CD14-positive monocyte (primary cell): ENCODE data around the gene MYRFL. TPM values are rescaled to one million over a fixed set of nuclear protein-coding genes. Genes with fewer than 3 reads are reported as not detected.

ENCODE experiments used
- DNase-seq, 3 donors: peaks; one replicate each; pipeline ENCODE4 v3.0.0-alpha.2; 2011 to 2022
- H2AFZ ChIP-seq: 2 replicates; pipeline ENCODE4 v1.6.0; 2012; ENCODE audit warnings: mild to moderate bottlenecking, low read depth, low read length, inconsistent platforms; ENCODE audit not compliant: insufficient read depth, poor library complexity, severe bottlenecking
- H3K27ac ChIP-seq, 2 donors: 1 replicate in 1 of 2; 2 replicates in 1 of 2; pipeline ENCODE4 v1.5.1; 2012 to 2013; ENCODE audit warnings: low read length in 2 of 2, control low read depth in 1 of 2, inconsistent platforms in 1 of 2, low read depth in 1 of 2, mild to moderate bottlenecking in 1 of 2
- H3K27me3 ChIP-seq, 2 donors: one replicate each; pipeline versions ENCODE4 v1.6.0 to v1.6.1; 2011 to 2013; ENCODE audit warnings: low read length in 2 of 2; ENCODE audit not compliant: control insufficient read depth in 2 of 2, insufficient read depth in 2 of 2
- H3K36me3 ChIP-seq, 2 donors: replicated peaks in 1 of 2; 1 replicate in 1 of 2; 2 replicates in 1 of 2; pipeline versions ENCODE4 v1.5.1 to v1.6.1; 2012 to 2013; ENCODE audit warnings: low read length in 2 of 2, control low read depth in 1 of 2, inconsistent platforms in 1 of 2, mild to moderate bottlenecking in 1 of 2; ENCODE audit not compliant: insufficient read depth in 2 of 2, control insufficient read depth in 1 of 2
- H3K4me1 ChIP-seq, 2 donors: 1 replicate in 1 of 2; 2 replicates in 1 of 2; pipeline versions ENCODE4 v1.5.1 to v1.6.1; 2012 to 2013; ENCODE audit warnings: low read length in 2 of 2, control low read depth in 1 of 2, inconsistent platforms in 1 of 2, mild to moderate bottlenecking in 1 of 2, moderate library complexity in 1 of 2; ENCODE audit not compliant: insufficient read depth in 2 of 2, control insufficient read depth in 1 of 2
- H3K4me2 ChIP-seq: replicated peaks from 2 replicates; pipeline ENCODE3; 2012; ENCODE audit warnings: low read length, moderate library complexity, mild to moderate bottlenecking; ENCODE audit not compliant: poor library complexity, severe bottlenecking; ENCODE audit errors: extremely low read depth
- H3K4me3 ChIP-seq, 3 experiments: fragments of 200-600 bp in 1 of 3; sonication (generic) in 1 of 3; replicated peaks in 1 of 3; 1 replicate in 2 of 3; 2 replicates in 1 of 3; pipeline ENCODE4 v1.5.1; 2011 to 2013; ENCODE audit warnings: low read length in 3 of 3, mild to moderate bottlenecking in 3 of 3, control low read depth in 2 of 3, low read depth in 2 of 3, inconsistent platforms in 1 of 3, moderate library complexity in 1 of 3
- H3K79me2 ChIP-seq: 2 replicates; pipeline ENCODE4 v1.6.0; 2012; ENCODE audit warnings: mild to moderate bottlenecking, control low read depth, inconsistent platforms, low read length, moderate library complexity; ENCODE audit not compliant: insufficient read depth
- H3K9ac ChIP-seq: 2 replicates; pipeline ENCODE4 v1.6.0; 2017; ENCODE audit warnings: low read length, mild to moderate bottlenecking; ENCODE audit not compliant: insufficient read depth, poor library complexity, severe bottlenecking
- H3K9me3 ChIP-seq, 2 donors: replicated peaks in 1 of 2; 1 replicate in 1 of 2; 2 replicates in 1 of 2; pipeline versions ENCODE4 v1.5.1 to v1.6.1; 2012 to 2013; ENCODE audit warnings: low read length in 2 of 2, control low read depth in 1 of 2; ENCODE audit not compliant: control insufficient read depth in 1 of 2, insufficient read depth in 1 of 2
- H4K20me1 ChIP-seq: 2 replicates; pipeline ENCODE4 v1.6.0; 2012; ENCODE audit warnings: mild to moderate bottlenecking, low read length, control low read depth, moderate library complexity; ENCODE audit not compliant: insufficient read depth
- H3K27ac Mint-ChIP-seq, 7 donors: one replicate each; pipeline ENCODE4 v1.8.0; 2020; ENCODE audit warnings: mild to moderate bottlenecking in 7 of 7, mixed read lengths in 7 of 7, moderate library complexity in 6 of 7, inconsistent platforms in 2 of 7
- H3K27me3 Mint-ChIP-seq, 3 donors: one replicate each; pipeline ENCODE4 v1.8.0; 2021 to 2022; ENCODE audit warnings: low read depth in 3 of 3, mild to moderate bottlenecking in 3 of 3, mixed read lengths in 3 of 3, moderate library complexity in 3 of 3, inconsistent platforms in 1 of 3
- H3K36me3 Mint-ChIP-seq, 2 donors: one replicate each; pipeline ENCODE4 v1.8.0; 2020; ENCODE audit warnings: mixed read lengths in 2 of 2, inconsistent platforms in 1 of 2, mild to moderate bottlenecking in 1 of 2
- H3K4me1 Mint-ChIP-seq: one replicate; pipeline ENCODE4 v1.8.0; 2020; ENCODE audit warnings: mild to moderate bottlenecking, mixed read lengths
- H3K4me3 Mint-ChIP-seq, 2 donors: one replicate each; pipeline ENCODE4 v1.8.0; 2020; ENCODE audit warnings: mild to moderate bottlenecking in 2 of 2, mixed read lengths in 2 of 2, moderate library complexity in 1 of 2
- H3K9me3 Mint-ChIP-seq, 7 donors: one replicate each; pipeline ENCODE4 v1.8.0; 2020 to 2022; ENCODE audit warnings: mixed read lengths in 7 of 7, mild to moderate bottlenecking in 6 of 7, moderate library complexity in 6 of 7, inconsistent platforms in 2 of 7
- WGBS: methylation state at CpG from one replicate; pipeline ENCODE4 v1.1.5; 2013; ENCODE audit warnings: missing lambda C conversion rate; ENCODE audit not compliant: insufficient coverage; 5-methylcytosine and 5-hydroxymethylcytosine counted together
- intact Hi-C, 2 donors: fragments of 100-400 bp; cut with micrococcal nuclease; formaldehyde crosslinking; loops; one replicate each; pipeline versions ENCODE4 v1.15.0 to v1.15.1; 2023
- polyA plus RNA-seq, 3 donors: library from polyadenylated mRNA; depleted of rRNA in 1 of 3; unstranded in 2 of 3; stranded (reverse) in 1 of 3; fragments of 300-500 nt in 2 of 3; fragments of >200 nt in 1 of 3; fragmentation: Illumina TruSeq in 2 of 3; gene quantifications; 1 replicate in 2 of 3; 2 replicates in 1 of 3; pipeline ENCODE4 v1.2.3, GENCODE V29; 2012 to 2021
- TF ChIP-seq, protein P1 (sequence below): fragments of 200-600 bp; IDR thresholded peaks from one replicate; pipeline ENCODE4 v1.8.0; 2022; ENCODE audit warnings: antibody characterized with exemption, mild to moderate bottlenecking

The MYRFL gene
- polyA plus RNA-seq, 3 donors: not detected

- Mint-ChIP-seq H3K27me3 (peaks cover 0 to 5% (median 0%) of the 10 kb centered on the region in 3 donors), H3K36me3 (no peaks in the 10 kb centered on the region), H3K27ac (no peak overlapping the region), H3K4me1 (no peaks in the 10 kb centered on the region), H3K9me3 (no peaks in the 10 kb centered on the region), H3K4me3 (no peak overlapping the region)
- H3K79me2 ChIP-seq: no peaks in the 10 kb centered on the region
- H3K9ac ChIP-seq: no peak overlapping the region
- no peaks in the 10 kb centered on the region for H3K9me3 ChIP-seq
- no peak overlapping the region for H3K27ac ChIP-seq
- whole genome bisulfite sequencing: 93% methylated on average over 4 of the region's 4 CpGs
- no peaks in the 10 kb centered on the region for H3K4me1 ChIP-seq
- H3K4me2 ChIP-seq: no peak overlapping the region
- no peaks in the 10 kb centered on the region for H3K36me3 ChIP-seq
- no peak overlapping the region for H3K4me3 ChIP-seq
- no peaks in the 10 kb centered on the region for H4K20me1 ChIP-seq
- no peak overlapping the region for H2AFZ ChIP-seq
- TF ChIP-seq, protein P1, sequence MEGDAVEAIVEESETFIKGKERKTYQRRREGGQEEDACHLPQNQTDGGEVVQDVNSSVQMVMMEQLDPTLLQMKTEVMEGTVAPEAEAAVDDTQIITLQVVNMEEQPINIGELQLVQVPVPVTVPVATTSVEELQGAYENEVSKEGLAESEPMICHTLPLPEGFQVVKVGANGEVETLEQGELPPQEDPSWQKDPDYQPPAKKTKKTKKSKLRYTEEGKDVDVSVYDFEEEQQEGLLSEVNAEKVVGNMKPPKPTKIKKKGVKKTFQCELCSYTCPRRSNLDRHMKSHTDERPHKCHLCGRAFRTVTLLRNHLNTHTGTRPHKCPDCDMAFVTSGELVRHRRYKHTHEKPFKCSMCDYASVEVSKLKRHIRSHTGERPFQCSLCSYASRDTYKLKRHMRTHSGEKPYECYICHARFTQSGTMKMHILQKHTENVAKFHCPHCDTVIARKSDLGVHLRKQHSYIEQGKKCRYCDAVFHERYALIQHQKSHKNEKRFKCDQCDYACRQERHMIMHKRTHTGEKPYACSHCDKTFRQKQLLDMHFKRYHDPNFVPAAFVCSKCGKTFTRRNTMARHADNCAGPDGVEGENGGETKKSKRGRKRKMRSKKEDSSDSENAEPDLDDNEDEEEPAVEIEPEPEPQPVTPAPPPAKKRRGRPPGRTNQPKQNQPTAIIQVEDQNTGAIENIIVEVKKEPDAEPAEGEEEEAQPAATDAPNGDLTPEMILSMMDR: no peak
- H3K27me3 ChIP-seq: no peaks in the 10 kb centered on the region
- intact Hi-C loops: no loop called here
- no peak for DNase-seq
Measured at GRCh38 chr12:69894800-69895383, 69.9 kb downstream of the MYRFL start.

DNA sequence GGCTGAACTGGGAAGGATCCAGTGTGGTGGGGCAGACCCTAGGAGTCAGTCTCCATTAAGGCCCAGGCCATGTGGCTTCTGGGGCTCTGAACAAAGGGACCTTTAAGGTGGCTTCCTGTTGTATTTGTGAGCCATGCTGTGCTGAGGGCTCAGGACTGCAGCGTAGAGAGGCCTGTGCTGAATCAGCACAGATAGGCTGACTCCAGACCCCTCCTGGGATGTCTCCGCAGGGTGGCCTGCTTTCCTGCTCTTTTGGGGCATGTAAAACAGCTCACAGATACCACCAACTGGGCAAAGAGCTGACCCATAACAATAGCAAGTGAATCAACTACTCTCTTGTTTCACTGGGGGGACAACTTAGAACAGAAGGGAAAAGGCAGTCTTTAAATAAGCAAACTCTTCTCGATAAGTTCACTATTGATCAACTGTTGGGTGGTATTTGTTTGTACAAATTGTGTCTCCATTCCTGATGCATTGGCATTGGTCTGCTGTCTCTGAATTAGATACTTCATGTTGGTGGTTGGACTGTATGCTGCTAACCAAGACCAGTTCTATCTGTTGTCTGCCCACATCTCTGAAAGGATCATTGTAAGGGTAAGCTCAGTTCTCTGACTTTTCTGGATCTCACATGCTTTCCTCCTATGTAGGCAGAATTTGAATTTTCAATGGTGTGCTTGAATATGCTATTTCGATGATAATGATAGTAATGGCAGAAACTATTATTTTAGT is 71.8 kb downstream of the MYRFL start:
- no peak for DNase-seq
- Histone ChIP-seq H3K4me1 (peaks cover 6 to 9% of the 10 kb centered on the region in 2 donors), H4K20me1 (no peaks in the 10 kb centered on the region), H3K79me2 (no peaks in the 10 kb centered on the region), H3K36me3 (no peaks in the 10 kb centered on the region), H3K9me3 (no peaks in the 10 kb centered on the region), H3K4me2 (no peak overlapping the region), H3K4me3 (no peak overlapping the region), H3K27me3 (no peaks in the 10 kb centered on the region), H2AFZ (no peak overlapping the region), H3K9ac (no peak overlapping the region), H3K27ac (no peak overlapping the region)
- TF ChIP-seq, protein P1: no peak
- peaks cover 0 to 5% (median 0%) of the 10 kb centered on the region in 3 donors for H3K27me3 Mint-ChIP-seq
- H3K27ac Mint-ChIP-seq: no peak overlapping the region
- H3K36me3 Mint-ChIP-seq: no peaks in the 10 kb centered on the region
- H3K9me3 Mint-ChIP-seq: no peaks in the 10 kb centered on the region
- peaks cover 6% of the 10 kb centered on the region for H3K4me1 Mint-ChIP-seq
- 90% methylated on average over 2 of the region's 4 CpGs for WGBS
- no peak overlapping the region for H3K4me3 Mint-ChIP-seq
- intact Hi-C loops: no loop called here
